ENCODE measurements around the gene ITPRIPL1.
"Not testable (repeated sequence)": the region's sequence is repeated elsewhere in the genome, so short reads cannot be mapped to it uniquely, and the experiment has no call there.

Gene ITPRIPL1, protein sequence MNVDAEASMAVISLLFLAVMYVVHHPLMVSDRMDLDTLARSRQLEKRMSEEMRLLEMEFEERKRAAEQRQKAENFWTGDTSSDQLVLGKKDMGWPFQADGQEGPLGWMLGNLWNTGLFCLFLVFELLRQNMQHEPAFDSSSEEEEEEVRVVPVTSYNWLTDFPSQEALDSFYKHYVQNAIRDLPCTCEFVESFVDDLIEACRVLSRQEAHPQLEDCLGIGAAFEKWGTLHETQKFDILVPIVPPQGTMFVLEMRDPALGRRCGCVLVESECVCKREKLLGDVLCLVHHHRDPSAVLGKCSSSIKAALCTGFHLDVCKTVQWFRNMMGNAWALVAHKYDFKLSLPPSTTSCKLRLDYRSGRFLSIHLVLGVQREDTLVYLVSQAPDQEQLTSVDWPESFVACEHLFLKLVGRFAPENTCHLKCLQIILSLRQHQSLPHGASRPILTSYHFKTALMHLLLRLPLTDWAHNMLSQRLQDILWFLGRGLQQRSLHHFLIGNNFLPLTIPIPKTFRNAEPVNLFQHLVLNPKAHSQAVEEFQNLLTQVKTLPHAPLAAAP

DNA sequence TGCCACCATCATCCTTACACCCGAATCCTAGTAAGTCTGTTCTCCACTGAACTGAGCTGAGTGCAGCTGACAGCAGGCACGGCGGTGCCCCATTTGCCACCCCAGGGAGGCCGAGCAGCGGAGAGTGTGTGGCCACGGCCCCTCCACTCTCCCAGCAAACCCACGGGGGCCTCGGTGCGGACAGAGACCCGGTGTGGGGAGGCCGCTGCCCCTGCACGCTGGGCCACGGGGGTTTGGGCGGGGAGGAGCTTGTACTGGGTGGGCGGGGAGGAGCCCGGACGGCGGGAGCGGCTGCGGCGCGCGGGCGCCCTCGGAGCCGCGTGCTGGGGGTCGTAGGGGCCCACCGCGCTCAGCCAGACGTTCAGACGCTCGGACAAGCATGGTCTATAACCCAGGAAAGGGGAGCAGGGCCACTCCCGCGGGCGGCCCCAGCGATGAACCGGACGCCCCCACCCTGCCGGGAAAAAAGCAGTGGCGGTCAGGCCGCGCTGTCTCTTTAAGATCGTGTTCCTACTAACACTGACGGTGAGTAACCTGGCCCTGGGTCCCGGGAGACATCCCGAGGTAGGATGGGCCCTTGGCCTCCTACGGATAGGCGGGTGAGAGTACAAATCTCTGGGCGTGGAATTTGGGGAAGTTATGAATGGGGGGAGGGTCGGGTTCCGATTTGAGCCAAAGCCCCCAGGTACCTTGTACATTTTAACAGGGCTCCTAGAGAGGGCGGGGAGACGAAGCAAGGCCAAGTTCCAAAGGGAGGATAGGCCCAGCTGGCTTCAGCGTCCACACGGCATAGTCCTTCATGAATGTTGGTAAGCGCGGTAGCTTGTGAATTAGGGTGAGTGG is at the start of gene ITPRIPL1:
TSS of gene ITPRIPL1 (plus strand) at position 277 of the 843 bp plus-strand sequence. CDS start at position 800, 523 bp downstream.
- DNase-seq: no peak

DNA sequence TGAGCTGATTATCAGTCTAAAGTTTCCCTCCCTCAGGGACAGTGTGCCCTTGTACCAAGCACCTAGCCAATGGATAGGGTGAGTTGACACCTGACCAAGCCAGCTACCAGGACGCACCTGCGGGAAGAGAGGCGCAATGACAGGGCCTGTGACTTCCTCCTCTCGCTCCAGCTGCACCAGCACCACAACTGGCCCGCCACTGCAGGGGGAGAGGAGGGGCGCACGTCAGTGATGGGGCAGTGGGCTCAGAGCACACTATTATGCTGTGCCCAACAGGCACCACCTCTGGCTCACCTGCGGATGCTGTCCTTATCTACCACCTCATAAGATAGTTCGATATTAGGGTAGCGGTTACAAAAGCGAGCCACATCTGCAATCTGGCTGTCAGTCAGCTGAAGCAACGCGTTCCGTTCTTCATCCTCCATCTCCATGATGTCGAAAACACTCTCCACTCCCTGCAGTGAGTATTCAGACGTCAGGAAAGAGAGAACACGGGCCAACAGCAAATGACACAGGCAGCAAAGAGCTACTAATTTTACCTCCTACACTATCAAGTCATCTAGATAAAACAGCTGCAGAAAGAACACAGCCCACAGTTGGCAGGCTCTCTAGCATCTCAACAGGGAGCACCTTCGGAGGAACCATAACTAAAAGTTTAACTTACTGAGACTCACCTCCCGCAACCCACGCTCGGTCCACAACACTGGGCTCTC is 48.2 kb upstream of the ITPRIPL1 start:
- DNase-seq: no peak

DNA sequence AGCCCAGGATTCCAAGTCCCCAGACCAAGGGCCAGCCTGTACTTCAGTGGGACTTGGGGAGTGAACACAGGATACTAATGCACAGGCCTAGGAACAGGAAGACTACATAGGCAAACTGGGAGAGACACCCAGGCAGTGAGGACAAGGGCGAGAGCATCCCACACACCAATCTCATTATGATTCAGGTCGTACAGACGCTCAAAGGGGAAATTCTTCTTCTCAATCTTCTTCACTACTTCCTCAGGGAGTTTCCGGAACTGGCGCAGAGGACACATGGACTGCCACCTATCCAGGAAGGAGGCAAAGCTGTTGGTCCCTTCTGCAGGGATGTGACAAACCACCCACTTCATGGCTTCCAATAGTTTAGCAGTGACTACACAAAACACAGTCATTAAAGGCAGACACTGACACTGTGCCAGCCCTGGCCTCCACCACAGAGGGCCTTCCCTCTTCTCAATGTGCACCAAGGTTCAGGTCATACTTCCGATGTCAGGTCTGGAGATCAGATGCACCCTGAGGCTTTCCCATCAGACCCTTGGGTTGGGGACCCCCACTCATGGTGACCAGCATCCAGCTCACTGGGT is 37.8 kb upstream of the ITPRIPL1 start:
- DNase-seq: no peak

DNA sequence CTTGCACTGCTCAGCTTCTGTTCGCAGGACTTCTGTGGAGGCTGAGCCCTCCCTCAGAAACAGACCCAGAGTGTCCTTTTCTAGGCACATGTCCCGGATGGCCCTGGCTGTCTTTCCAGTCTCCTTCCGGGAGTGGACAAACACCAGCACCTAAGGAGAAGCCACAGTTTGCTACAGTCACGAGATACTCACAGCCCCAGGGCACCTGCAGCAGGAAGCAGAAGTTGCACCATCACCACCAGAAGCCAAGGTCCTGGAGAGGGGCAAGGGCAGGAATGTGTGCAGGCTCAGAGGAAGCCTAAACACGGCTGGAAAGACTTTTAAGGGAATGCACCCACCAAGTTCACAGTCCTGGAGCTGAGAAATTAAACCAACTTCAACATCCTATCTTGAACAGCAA is 33.4 kb upstream of the ITPRIPL1 start:
- no peak for DNase-seq

DNA sequence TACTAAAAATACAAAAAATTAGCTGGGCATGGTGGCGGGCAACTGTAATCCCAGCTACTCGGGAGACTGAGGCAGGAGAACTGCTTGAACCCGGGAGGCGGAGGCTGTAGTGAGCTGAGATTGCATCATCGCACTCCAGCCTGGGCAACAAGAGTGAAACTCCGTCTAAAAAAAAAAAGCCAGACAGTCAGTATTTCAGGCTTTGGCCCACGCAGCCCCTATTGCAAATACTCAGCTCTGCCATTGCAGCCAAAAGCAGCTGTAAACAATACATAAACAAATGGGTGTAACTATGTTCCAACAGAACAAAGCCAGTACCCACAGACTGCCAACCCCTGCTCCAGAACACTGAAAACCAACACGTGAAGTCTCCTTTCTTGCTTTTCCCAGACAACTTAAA is 30.8 kb upstream of the ITPRIPL1 start:
- DNase-seq: not testable (repeated sequence)

DNA sequence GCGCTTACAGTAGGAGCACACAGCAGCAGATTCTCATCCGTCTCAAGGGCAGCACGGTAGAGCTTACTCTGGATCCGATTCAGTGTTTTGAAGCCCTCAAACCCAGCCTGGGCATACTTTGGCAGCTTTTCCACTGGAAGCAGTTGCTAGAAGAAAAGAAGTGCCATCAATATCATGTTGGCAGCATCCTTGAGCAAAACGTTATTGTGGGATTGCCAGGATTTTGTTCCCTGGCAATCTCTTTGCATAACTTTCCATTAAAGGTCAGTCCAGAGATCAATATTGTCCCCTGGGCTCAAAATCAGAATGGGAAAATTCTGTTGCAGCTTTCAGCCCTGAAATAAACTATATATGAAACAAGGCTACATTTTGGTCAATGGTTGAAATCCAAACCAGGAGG is 28.2 kb upstream of the ITPRIPL1 start:
- DNase-seq: no peak

DNA sequence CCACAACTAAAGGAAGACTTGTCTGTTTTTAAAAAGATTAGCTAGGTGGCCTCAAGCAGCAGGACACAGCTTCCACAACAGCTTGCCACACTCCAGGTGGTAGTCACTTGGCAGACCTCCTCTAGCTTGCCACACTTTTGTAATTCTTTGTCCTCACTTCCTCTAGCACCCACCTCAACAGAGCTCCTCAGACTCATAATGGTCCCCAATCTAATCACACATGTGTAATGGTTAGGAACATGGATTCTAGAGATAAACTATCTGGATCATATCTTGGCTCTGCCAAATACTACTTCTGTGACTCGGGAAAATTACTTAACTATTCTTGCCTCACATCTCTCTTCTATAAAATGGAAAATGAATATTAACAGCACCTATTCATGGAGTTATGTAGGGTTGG is 23.3 kb upstream of the ITPRIPL1 start:
- DNase-seq: no peak

DNA sequence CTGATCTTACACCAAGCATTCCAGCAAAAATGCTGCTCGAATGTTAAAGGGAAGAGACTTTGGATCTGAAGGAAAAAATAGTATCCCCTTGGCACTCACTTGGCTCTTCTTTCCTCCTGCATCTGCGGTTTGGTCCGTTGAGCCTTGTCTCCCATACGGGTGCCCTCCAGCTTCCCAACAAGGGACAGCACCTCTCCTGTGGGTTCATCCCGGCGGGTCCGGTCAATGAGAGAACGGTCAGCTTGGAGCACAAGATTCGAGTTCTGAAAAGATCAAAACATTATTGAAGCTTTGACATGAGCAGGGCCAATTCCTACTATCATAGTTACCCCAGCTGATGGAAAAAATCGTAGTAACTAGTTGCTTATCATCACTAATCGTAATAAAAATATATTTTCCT is 20.5 kb upstream of the ITPRIPL1 start:
- DNase-seq: no peak

DNA sequence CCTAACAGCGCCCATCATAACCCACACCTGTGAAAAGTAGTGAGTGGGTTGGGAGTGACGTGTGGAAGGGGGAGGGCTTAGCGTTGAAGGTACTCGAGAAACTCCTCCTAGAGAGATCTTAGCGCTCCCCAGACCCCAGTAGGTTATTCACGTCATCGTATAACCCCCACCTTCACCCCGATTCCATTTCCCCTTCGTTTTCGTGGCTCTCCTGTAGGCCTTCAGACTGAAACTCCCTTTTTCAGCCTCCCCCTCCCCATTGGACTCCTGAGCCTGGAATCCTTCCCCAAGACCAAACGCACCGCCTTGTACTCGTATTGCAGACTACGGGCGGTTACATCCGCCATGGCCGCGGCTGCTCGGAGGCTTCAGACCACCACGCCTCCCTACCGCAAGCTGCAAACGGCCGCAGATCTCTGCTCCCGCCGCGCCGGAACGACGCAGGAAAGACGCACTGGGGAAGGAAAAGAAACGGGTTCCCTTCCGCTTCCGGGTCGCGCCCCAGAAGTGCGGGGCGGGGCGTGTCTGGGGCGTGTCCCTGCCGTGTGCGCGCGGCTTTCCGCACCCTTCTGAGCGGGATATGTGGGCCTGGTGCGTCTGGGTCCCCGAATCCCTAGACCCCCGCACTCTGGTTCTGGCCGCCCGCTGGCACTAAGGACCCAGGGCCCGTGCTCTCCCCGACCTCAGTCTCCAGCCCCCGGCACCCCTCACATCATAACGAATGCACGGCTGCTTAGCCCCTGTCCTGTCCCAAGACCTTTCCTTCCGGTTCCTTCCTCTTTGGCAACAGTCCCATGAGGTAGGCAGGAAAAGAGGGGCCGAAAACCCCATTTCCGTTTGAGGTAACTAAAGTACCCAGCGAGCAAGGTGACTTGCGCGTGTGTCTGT is 19.8 kb upstream of the ITPRIPL1 start, which contains the start of gene SNRNP200:
TSS of gene SNRNP200 (minus strand) at position 456 of the 888 bp plus-strand sequence. CDS start at position 347, 109 bp downstream.
- peak; percentile 82 for DNase-seq

DNA sequence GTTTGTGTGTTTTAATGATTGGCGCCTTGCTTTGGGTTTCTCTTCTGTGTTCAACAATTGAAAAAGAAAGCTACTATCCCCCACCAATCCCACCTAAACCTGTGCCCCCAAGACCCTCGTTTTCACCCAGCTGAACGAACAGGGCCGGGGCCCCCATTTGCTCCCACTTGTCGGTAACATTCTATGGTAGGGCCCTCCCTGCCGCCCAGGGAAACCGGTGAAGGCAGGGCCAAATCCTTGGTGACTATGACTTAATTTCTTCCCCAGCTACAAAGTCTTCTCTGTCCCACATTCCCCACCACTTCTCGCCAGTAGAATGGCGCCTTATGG is 19.2 kb upstream of the ITPRIPL1 start:
- DNase-seq: no peak

DNA sequence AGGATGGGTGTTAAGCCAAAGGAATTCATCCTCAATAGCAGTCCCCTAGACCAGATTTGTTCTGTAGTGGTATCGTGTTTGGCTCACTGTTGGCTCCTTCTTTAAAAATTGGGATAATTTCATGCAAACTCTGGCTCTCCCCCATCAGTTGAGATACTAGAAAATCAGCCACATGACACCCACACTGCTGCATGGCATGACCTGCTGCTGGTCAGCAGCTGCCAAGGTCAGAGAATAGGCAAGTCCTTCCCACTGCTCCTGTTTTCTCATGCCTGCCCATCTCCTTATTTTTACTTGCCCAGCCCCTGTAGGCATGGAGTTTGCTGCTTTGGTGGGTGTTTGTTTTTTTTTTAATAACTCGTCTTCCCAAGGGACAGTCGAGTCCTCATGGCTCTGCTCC is 18.7 kb upstream of the ITPRIPL1 start:
- no peak for DNase-seq

DNA sequence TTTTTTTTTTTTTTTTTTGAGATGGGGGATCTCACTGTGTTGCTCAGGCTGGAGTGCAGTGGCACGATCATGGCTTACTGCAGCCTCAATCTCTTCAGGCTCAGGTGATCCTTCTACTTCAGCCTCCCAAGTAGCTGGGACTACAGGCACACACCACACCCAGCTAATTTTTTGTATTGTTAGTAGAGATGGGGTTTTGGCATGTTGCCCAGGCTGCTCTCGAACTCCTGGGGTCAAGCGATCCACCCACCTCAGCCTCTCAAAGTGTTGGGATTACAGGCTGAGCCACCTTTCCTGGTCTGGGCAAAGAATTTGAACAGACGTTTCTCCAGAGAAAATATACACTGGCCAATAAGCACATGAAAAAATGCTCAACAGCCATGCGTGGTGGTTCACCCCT is 16.9 kb upstream of the ITPRIPL1 start:
- no peak for DNase-seq

DNA sequence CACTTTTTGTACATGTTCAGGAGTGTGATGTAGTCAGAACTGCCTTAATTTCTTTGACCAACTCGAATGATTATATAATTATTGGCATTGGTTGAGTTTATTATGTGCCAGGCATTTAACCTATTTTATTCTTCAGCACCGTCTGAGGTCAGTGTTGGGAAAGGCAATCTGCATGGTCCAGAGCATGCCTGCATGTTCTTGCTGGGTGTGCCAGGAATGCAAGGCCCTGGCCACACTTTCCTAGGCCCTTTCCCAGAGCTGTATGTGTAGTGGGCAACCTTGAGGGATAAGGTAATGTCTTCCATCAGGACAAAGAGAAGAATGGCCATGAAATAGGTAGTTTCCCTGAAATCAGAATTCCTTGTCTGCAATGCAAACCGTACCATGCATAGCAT is 10.1 kb upstream of the ITPRIPL1 start:
- DNase-seq: no peak

DNA sequence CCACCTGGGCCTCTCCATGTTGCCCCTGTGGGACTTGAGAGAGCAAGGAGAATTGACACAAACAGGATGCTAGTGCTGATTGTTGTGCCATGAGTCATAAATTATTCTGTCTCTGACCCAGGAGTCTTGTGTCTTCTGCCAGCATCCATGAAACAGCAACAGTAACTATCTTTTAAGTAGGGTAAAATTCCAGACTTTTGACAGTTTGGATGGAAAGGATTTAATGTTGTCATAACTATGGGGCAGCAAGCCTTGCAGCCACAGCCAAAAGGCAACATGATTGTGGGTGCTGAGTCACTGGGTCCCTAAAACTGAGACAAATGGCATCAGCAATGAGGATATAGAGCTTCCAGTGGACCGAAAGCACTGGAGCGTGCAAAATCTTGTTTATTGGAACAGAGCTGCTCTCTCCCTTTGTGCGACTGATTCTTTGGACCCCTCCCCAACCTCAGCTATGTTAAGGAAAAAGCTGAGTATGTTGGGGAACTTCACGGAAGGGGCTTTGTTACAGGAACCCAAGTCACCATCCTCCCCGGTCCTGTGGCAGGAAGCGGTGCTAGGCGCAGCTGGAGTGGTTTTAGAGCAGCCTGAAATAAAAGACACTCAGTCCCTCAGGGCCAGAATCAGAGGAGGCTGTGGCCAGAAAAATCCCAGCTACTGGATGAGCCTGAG is 9.6 kb upstream of the ITPRIPL1 start:
- DNase-seq: no peak

DNA sequence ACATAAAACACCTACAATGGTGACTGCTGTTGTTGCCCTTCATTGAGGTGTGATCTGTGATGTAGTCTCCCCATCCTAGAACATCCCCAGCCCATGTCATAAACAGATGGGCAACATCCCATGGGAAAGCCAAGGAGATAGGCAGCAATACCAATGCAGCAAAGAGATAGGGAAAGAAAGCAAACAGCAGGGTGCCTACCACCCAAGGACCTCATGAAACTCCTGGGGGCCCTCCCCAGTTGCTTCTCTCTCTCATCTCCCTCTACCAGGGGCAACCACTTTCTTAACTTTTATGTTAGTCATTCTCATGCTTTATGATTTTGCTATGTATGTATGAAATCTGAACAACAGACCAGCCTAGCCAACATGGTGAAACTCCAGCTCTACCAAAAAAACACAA is 8.1 kb upstream of the ITPRIPL1 start:
- no peak for DNase-seq

DNA sequence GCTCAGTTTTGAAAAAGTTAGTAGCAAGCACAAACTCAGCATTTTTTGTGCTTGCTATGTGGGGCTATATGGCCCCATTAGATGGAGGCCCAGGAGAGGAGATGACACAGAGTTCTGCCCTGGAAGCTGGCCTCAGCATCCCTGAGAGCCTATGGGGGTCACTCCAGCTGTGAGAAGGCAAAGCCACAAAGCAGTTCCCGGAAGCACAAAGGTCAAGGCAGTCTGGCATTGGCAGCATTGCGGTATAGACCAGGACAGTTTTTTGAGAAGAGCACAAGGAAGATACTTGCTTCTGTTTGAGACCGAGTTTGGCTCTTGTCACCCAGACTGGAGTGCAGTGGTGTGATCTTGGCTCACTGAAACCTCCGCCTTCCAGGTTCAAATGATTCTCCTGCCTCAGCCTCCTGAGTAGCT is 7.5 kb upstream of the ITPRIPL1 start:
- no peak for DNase-seq

DNA sequence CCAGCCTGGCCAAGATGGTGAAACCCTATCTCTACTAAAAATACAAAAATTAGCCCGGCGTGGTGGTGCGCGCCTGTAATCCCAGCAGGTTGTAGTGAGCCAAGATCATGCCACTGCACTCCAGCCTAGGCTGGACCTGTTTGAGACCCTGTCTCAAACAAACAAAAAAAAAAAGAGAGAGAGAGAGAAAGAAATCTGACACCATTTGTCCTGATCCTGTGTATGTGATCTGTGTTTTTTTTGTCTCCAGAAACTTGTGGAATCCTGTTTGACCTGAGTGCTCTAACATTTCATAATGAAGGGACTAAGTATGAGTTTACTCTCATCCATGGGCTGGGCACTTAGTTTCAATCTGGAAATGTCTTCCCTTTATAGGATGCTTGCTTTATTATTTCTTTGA is 6.4 kb upstream of the ITPRIPL1 start:
- DNase-seq: no peak

DNA sequence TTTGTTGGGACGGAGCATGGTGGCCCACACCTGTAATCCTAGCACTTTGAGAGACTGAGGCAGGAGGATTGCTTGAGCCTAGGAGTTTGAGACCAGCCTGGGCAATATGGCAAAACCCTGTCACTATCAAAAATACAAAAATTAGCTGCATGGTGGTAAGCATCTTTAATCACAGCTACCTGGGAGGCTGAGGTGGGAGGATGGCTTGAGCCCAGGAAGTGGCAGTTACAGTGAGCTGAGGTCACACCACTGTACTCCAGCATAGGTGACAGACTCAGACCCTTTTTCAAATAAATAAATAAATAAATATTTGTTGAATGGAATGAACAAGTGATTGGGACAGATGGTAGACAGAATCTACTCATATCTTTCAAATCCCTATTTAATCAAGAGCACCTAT is 5.7 kb upstream of the ITPRIPL1 start:
- no peak for DNase-seq

DNA sequence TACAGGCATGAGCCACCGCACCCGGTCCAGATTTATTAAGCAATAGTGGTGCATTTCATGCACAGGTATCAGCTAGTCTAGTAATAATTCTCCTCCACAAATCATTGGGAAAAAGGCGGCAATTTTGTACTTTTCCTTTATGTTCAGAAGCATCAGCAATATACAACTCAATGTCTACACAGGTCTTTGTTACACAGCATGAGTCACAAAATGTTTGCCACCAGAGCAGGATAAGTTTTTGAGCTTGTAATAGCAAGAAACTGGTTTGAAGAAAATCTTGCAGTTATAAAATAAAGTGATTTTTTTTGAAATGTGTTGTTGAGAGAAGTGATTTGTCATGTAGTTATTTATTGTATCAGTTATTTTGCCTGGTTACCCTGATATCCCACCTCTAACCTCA is 4.8 kb upstream of the ITPRIPL1 start:
- no peak for DNase-seq

DNA sequence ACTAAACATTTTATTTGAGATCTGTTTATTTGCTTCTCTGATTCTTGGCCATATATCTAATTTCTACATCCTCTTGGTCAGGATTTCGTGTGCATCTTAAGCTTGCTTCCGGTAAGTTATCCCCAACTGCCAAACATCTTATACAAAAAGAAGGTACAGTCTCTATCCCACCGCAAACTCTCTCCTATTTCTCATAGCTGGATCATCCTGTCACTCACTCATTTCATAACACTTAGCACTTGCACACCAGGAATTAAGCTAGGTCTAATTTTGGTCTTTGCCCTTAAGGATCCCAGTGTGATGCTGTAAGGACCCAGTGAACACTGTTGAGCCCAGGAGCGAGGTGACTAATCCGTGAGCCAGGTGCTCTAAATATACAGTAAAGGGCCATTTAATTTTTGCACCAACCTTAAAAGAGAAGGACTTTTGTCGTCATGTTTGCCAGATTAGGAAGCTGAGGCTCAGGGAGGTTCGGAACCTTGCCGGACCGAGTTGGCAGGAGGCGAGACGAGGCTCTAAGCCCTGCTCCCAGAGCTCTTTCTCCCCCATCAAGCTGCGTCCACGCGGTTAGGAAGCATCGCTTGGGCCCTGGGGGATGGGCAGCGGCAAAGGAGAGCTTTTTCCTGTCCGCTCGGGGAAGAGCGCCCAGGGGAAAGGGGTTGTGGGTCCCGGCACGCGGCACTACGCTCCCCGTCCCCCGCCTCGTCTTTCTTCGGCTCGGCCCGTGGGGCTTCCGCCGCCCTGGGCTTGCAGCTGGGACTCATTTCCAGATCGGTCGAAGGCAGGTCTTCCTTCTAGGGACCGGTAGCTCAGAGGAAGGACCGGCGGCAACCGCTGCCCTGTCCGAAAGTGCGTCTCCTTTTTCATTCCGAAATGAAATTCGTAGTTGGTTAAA is 4.1 kb upstream of the ITPRIPL1 start:
- no peak for DNase-seq

Measured in activated CD4-positive, alpha-beta T cell treated with anti-CD3 and anti-CD28 coated beads for 1 hour (primary cell).